Testis (tissue), 2 donors: Measurements from ENCODE around the gene NUP133.

Experiments
- POLR2A ChIP-seq: fragments of 450-650 bp; IDR thresholded peaks from one replicate; pipeline ENCODE4 v1.6.1; 2017; ENCODE audit warnings: antibody characterized with exemption, mild to moderate bottlenecking, moderate library complexity
- TF ChIP-seq, protein P1 (sequence below), 3 experiments: fragments of 450-650 bp in 2 of 3; fragments of 200-600 bp in 1 of 3; sonication (generic) in 1 of 3; IDR thresholded peaks; one replicate each; pipeline ENCODE4 v1.5.1; 2016 to 2019; ENCODE audit warnings: antibody characterized with exemption in 3 of 3, mild to moderate bottlenecking in 2 of 3, moderate library complexity in 1 of 3

- TF ChIP-seq, protein P1, sequence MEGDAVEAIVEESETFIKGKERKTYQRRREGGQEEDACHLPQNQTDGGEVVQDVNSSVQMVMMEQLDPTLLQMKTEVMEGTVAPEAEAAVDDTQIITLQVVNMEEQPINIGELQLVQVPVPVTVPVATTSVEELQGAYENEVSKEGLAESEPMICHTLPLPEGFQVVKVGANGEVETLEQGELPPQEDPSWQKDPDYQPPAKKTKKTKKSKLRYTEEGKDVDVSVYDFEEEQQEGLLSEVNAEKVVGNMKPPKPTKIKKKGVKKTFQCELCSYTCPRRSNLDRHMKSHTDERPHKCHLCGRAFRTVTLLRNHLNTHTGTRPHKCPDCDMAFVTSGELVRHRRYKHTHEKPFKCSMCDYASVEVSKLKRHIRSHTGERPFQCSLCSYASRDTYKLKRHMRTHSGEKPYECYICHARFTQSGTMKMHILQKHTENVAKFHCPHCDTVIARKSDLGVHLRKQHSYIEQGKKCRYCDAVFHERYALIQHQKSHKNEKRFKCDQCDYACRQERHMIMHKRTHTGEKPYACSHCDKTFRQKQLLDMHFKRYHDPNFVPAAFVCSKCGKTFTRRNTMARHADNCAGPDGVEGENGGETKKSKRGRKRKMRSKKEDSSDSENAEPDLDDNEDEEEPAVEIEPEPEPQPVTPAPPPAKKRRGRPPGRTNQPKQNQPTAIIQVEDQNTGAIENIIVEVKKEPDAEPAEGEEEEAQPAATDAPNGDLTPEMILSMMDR (IDR thresholded peaks at IDR 0.05), result no peak
- no peak for TF ChIP-seq POLR2A
These were observed 98.3 kb downstream of the NUP133 start for GRCh38 chr1:229409616-229410369.
